Mesendoderm (in vitro differentiated cells): Measurements from ENCODE around the gene KLHL42. TPM values are rescaled to one million over a fixed set of nuclear protein-coding genes. Genes with fewer than 3 reads are reported as not detected.

ENCODE experiments used
- DNase-seq: peaks from one replicate; pipeline ENCODE4 v3.0.0; 2013
- H2AK5ac ChIP-seq: 2 replicates; pipeline ENCODE4 v1.6.1; 2013; ENCODE audit warnings: low read length, inconsistent platforms
- H2BK120ac ChIP-seq: 2 replicates; pipeline ENCODE4 v1.6.1; 2013; ENCODE audit warnings: low read depth, mild to moderate bottlenecking, low read length, moderate library complexity, mixed read lengths
- H2BK15ac ChIP-seq: replicated peaks from 2 replicates; pipeline ENCODE4 v1.6.1; 2013; ENCODE audit warnings: low read depth, mild to moderate bottlenecking, moderate library complexity
- H2BK5ac ChIP-seq: 2 replicates; pipeline ENCODE4 v1.6.1; 2013; ENCODE audit warnings: low read length, inconsistent platforms
- H3K18ac ChIP-seq: 2 replicates; pipeline ENCODE4 v1.6.1; 2013; ENCODE audit warnings: mild to moderate bottlenecking, low read length, mixed read lengths
- H3K23ac ChIP-seq: one replicate; pipeline ENCODE4 v1.6.1; 2013; ENCODE audit warnings: low read length
- H3K27ac ChIP-seq: 2 replicates; pipeline ENCODE4 v1.5.1; 2013; ENCODE audit warnings: low read depth, mild to moderate bottlenecking, inconsistent platforms, low read length, moderate library complexity
- H3K27me3 ChIP-seq: 2 replicates; pipeline ENCODE4 v1.6.1; 2013; ENCODE audit warnings: low read length, control low read depth, mild to moderate bottlenecking, inconsistent platforms; ENCODE audit not compliant: insufficient read depth, poor library complexity
- H3K36me3 ChIP-seq: 2 replicates; pipeline ENCODE4 v1.6.1; 2013; ENCODE audit warnings: low read length, inconsistent platforms; ENCODE audit not compliant: control insufficient read depth, insufficient read depth
- H3K4ac ChIP-seq: one replicate; pipeline ENCODE4 v1.6.1; 2013; ENCODE audit warnings: low read depth, mild to moderate bottlenecking, low read length, moderate library complexity
- H3K4me1 ChIP-seq: 2 replicates; pipeline ENCODE4 v1.6.1; 2013; ENCODE audit warnings: low read depth, low read length, inconsistent platforms; ENCODE audit not compliant: control insufficient read depth
- H3K4me2 ChIP-seq: 2 replicates; pipeline ENCODE4 v1.6.1; 2013; ENCODE audit warnings: low read length
- H3K4me3 ChIP-seq: 2 replicates; pipeline ENCODE4 v1.5.1; 2013; ENCODE audit warnings: mild to moderate bottlenecking, low read length
- H3K56ac ChIP-seq: one replicate; pipeline ENCODE4 v1.6.1; 2013; ENCODE audit warnings: low read length
- H3K79me1 ChIP-seq: 2 replicates; pipeline ENCODE4 v1.6.1; 2013; ENCODE audit warnings: low read length, inconsistent platforms
- H3K79me2 ChIP-seq: 2 replicates; pipeline ENCODE4 v1.6.1; 2013; ENCODE audit warnings: mild to moderate bottlenecking, low read length; ENCODE audit not compliant: control insufficient read depth, insufficient read depth
- H3K9ac ChIP-seq: 2 replicates; pipeline ENCODE4 v1.6.1; 2013; ENCODE audit warnings: low read length, inconsistent platforms
- H4K5ac ChIP-seq: one replicate; pipeline ENCODE4 v1.6.1; 2013; ENCODE audit warnings: low read length
- H4K8ac ChIP-seq: one replicate; pipeline ENCODE4 v1.6.1; 2013; ENCODE audit warnings: low read depth, mild to moderate bottlenecking, control low read depth, low read length, moderate library complexity
- small RNA-seq: library from polyadenylated mRNA; stranded (forward); fragments of <200 nt; extraction: miRNeasy Mini kit (QIAGEN cat#:217004); gene quantifications from one replicate; pipeline ENCODE3, GENCODE V24; 2013; ENCODE audit not compliant: insufficient read depth

Gene KLHL42

GRCh38 chr12:27852117-27852516 is 72.1 kb downstream of the KLHL42 start:
- no peaks in the 10 kb centered on the region for H3K36me3 ChIP-seq
- DNase-seq, result no peak
- H3K27me3 ChIP-seq, result no peaks in the 10 kb centered on the region
- H3K4me1 ChIP-seq, result no peaks in the 10 kb centered on the region
- H3K18ac ChIP-seq, result no peak overlapping the region
- no peak overlapping the region for H3K4me2 ChIP-seq
- H3K4me3 ChIP-seq, result no peak overlapping the region
- H3K56ac ChIP-seq, result no peak overlapping the region
- H4K5ac ChIP-seq, result no peak overlapping the region
- no peak overlapping the region for H2BK5ac ChIP-seq
- no peak overlapping the region for H3K4ac ChIP-seq
- H3K79me2 ChIP-seq, result no peaks in the 10 kb centered on the region
- H3K27ac ChIP-seq, result no peak overlapping the region
- H4K8ac ChIP-seq, result no peak overlapping the region
- H3K79me1 ChIP-seq, result no peaks in the 10 kb centered on the region
- no peak overlapping the region for H2AK5ac ChIP-seq
- H2BK15ac ChIP-seq, result no peak overlapping the region
- no peak overlapping the region for H2BK120ac ChIP-seq
- H3K9ac ChIP-seq, result no peak overlapping the region
- no peak overlapping the region for H3K23ac ChIP-seq

Small RNA genes within 50 kb of the gene (small RNA-seq; reads per million reads assigned to genes)
- gene RF00019 (not detected), gene RF02271 (not detected)
